ENCODE data around the gene NODAL. TPM values are rescaled to one million over a fixed set of nuclear protein-coding genes. Genes with fewer than 3 reads are reported as not detected.

NODAL gene
- total RNA-seq, 4 donors from 2014 or later, result not detected

GRCh38 chr10:70458329-70459060 is 17.0 kb upstream of the NODAL start:
- no peaks in the 10 kb centered on the region for H3K9me3 ChIP-seq
- in situ Hi-C loops (cut with MboI; ENCODE audit: low pct_ligation_motif_present in 1 of 4, low pct_unique_long_range_greater_than_20kb in 1 of 4, low sequenced_read_pairs in 3 of 4), result loop anchor here in 2 of 4 donors (25.0 kb wide), 1 partner anchor 304 kb away; no protein-coding TSS in a partner anchor
- peak; percentile 67 for DNase-seq
- peak overlapping the region in 2 of 4 donors; percentile 28 to 38 for H3K4me3 ChIP-seq
- WGBS, 2 donors (ENCODE audit: low coverage in 1 of 2), result 13% methylated on average over 17 of the region's 62 CpGs; no CpG with 5 or more reads in 1 of the 2 donors
- H3K27me3 ChIP-seq, result peaks cover 31% of the 10 kb centered on the region
- H3K4me1 ChIP-seq, result peaks cover 8 to 28% (median 19%) of the 10 kb centered on the region in 4 donors
- no peaks in the 10 kb centered on the region for H3K36me3 ChIP-seq
- TF ChIP-seq, protein P1, sequence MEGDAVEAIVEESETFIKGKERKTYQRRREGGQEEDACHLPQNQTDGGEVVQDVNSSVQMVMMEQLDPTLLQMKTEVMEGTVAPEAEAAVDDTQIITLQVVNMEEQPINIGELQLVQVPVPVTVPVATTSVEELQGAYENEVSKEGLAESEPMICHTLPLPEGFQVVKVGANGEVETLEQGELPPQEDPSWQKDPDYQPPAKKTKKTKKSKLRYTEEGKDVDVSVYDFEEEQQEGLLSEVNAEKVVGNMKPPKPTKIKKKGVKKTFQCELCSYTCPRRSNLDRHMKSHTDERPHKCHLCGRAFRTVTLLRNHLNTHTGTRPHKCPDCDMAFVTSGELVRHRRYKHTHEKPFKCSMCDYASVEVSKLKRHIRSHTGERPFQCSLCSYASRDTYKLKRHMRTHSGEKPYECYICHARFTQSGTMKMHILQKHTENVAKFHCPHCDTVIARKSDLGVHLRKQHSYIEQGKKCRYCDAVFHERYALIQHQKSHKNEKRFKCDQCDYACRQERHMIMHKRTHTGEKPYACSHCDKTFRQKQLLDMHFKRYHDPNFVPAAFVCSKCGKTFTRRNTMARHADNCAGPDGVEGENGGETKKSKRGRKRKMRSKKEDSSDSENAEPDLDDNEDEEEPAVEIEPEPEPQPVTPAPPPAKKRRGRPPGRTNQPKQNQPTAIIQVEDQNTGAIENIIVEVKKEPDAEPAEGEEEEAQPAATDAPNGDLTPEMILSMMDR (IDR thresholded peaks at IDR 0.05), result peak in 1 of 5 experiments; percentile 14
- TF ChIP-seq POLR2A (IDR thresholded peaks at IDR 0.05), result no peak
- peak in 1 of 3 donors; percentile 45 for TF ChIP-seq POLR2AphosphoS5 (IDR thresholded peaks at IDR 0.05)
- peak overlapping the region; percentile 61 to 75 (median 68) for H3K27ac ChIP-seq
- intact Hi-C loops (cut with DNase I; ENCODE audit: low total_unique reads), result no loop called here

DNA sequence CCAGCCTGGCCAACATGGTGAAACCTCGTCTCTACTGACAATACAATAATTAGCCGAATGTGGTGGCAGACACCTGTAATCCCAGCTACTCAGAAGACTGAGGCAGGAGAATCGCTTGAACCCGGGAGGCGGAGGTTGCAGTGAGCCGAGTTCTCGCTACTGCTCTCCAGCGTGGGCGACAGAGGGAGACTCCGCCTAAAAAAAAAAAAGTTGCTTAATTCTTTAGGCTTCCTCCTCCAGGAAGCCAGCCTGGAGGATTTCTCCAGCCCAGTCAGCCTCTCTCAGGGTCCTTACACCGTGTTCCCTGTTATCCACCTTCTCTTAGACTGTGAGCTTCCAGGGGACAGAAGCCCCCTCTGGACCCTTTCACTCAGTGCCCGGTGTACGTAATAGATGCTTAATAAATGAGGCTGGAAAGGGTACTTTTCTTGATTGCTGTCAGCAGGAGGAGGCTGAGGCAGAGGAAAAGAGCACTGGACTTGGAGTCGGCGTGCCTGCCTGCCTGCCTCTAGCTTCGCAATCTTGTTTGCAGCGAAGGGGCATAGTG is 16.4 kb upstream of the NODAL start:
- peak overlapping the region; percentile 61 to 75 (median 68) for H3K27ac ChIP-seq
- no peaks in the 10 kb centered on the region for H3K36me3 ChIP-seq
- H3K9me3 ChIP-seq, result no peaks in the 10 kb centered on the region
- 58% methylated on average over 17 of the region's 17 CpGs; no CpG with 5 or more reads in 1 of the 2 donors for WGBS, 2 donors (ENCODE audit: low coverage in 1 of 2)
- intact Hi-C loops (cut with DNase I; ENCODE audit: low total_unique reads) (no loop called here), in situ Hi-C loops (cut with MboI; ENCODE audit: low pct_ligation_motif_present in 1 of 4, low pct_unique_long_range_greater_than_20kb in 1 of 4, low sequenced_read_pairs in 3 of 4) (loop anchor here in 2 of 4 donors (25.0 kb wide), 1 partner anchor 304 kb away; no protein-coding TSS in a partner anchor)
- H3K27me3 ChIP-seq, result peaks cover 31% of the 10 kb centered on the region
- H3K4me1 ChIP-seq, result peaks cover 8 to 28% (median 19%) of the 10 kb centered on the region in 4 donors
- H3K4me3 ChIP-seq, result peak overlapping the region in 2 of 4 donors; percentile 28 to 38
- TF ChIP-seq EP300 (IDR thresholded peaks at IDR 0.05; ENCODE audit: low read depth) (no peak), POLR2A (IDR thresholded peaks at IDR 0.05) (no peak), POLR2AphosphoS5 (IDR thresholded peaks at IDR 0.05) (no peak)
- TF ChIP-seq, protein P1 (IDR thresholded peaks at IDR 0.05), result no peak
- DNase-seq, result no peak

GRCh38 chr10:70456164-70456563 is 14.7 kb upstream of the NODAL start:
- 84% methylated on average over 8 of the region's 8 CpGs; no CpG with 5 or more reads in 1 of the 2 donors for WGBS, 2 donors (ENCODE audit: low coverage in 1 of 2)
- Histone ChIP-seq H3K27ac (no peak overlapping the region), H3K4me3 (no peak overlapping the region), H3K27me3 (peaks cover 31% of the 10 kb centered on the region), H3K9me3 (no peaks in the 10 kb centered on the region), H3K4me1 (peaks cover 4 to 22% (median 16%) of the 10 kb centered on the region in 4 donors), H3K36me3 (no peaks in the 10 kb centered on the region)
- in situ Hi-C loops (cut with MboI; ENCODE audit: low pct_ligation_motif_present in 1 of 4, low pct_unique_long_range_greater_than_20kb in 1 of 4, low sequenced_read_pairs in 3 of 4) (loop anchor here in 2 of 4 donors (25.0 kb wide), 1 partner anchor 306 kb away; no protein-coding TSS in a partner anchor), intact Hi-C loops (cut with DNase I; ENCODE audit: low total_unique reads) (no loop called here)
- TF ChIP-seq, protein P1 (IDR thresholded peaks at IDR 0.05), result no peak
- TF ChIP-seq POLR2A (IDR thresholded peaks at IDR 0.05) (no peak), EP300 (IDR thresholded peaks at IDR 0.05; ENCODE audit: low read depth) (no peak), POLR2AphosphoS5 (IDR thresholded peaks at IDR 0.05) (no peak)
- DNase-seq, result no peak

- in situ Hi-C loops (cut with MboI; ENCODE audit: low pct_ligation_motif_present in 1 of 4, low pct_unique_long_range_greater_than_20kb in 1 of 4, low sequenced_read_pairs in 3 of 4), result loop anchor here in 2 of 4 donors (25.0 kb wide), 1 partner anchor 307 kb away; no protein-coding TSS in a partner anchor
- no peak for DNase-seq
- TF ChIP-seq POLR2AphosphoS5 (IDR thresholded peaks at IDR 0.05) (no peak), POLR2A (IDR thresholded peaks at IDR 0.05) (no peak), EP300 (IDR thresholded peaks at IDR 0.05; ENCODE audit: low read depth) (no peak)
- TF ChIP-seq, protein P1 (IDR thresholded peaks at IDR 0.05), result no peak
- intact Hi-C loops (cut with DNase I; ENCODE audit: low total_unique reads), result no loop called here
- no peak overlapping the region for H3K4me3 ChIP-seq
- H3K36me3 ChIP-seq, result no peaks in the 10 kb centered on the region
- H3K27ac ChIP-seq, result no peak overlapping the region
- H3K27me3 ChIP-seq, result peaks cover 31% of the 10 kb centered on the region
- peaks cover 4 to 22% (median 16%) of the 10 kb centered on the region in 4 donors for H3K4me1 ChIP-seq
- 88% methylated on average over 6 of the region's 6 CpGs; no CpG with 5 or more reads in 1 of the 2 donors for WGBS, 2 donors (ENCODE audit: low coverage in 1 of 2)
- no peaks in the 10 kb centered on the region for H3K9me3 ChIP-seq
These were observed 13.7 kb upstream of the NODAL start for GRCh38 chr10:70455213-70455630.
